NCI-H2227 (cell line): Measurements from ENCODE around the gene SPATS2L.
A peak's percentile ranks its signal among the peaks of the same experiment; 100 is the strongest.

Experiments used
- DNase-seq: peaks from one replicate; lab custom pipeline; 2025; ENCODE audit not compliant: unreplicated experiment; lab: John Stamatoyannopoulos, UW

Gene SPATS2L

DNA sequence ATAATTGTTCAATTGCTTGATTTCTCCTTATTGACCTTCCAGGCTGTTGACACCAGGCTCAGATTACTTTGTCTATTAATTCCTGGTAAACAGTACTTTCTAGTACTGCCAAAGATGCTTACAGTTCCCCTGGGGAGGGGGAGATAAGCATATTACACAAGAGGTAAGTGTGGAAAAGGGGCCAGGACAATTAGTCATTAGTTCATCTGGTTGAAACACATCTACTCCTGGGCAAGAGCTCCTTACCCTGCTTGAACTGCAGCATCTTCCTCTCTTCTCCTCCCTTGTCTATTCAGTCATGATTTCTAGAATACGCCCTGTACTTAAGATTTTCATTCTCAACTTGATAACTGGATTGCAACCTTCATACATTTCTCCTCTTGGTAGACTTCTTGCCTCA, 10.4 kb upstream of the SPATS2L start:
- no peak for DNase-seq

DNA sequence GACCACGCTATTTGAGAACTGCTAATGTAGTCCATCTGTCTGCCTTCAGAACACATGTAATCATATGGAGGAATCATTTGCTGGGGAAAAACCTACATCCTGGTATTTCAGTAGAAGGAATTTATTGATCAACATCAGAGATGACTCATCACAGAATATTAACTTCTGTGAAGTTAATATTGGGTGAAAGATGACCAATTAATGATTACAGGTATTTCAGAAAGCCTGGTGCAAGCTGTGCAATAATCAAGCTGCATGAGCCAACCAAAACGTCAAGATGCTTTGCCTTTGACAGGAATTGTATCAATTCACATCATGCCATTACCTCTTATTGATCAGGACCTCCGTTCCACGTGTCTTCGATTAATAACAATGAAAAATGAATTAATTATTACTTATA, 9.4 kb upstream of the SPATS2L start:
- no peak for DNase-seq

DNA sequence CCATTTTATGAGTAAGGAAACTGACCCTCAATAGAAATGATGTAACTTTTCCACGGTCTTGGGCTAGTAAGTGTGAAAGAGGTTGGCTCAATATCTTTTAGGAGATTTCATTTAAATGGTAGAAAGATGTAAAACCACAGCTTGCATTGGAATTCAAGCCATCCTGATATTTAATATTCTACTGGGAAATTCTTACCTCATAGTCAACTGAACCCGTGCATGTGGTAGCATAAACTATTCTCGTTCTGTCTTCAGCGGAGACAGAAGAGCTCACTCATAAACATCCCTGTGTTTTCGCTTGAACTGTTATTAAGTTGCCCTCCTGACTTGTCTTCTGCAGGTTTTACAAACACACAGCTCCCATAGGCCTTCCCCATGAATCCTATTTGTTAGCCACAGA, 8.5 kb upstream of the SPATS2L start:
- no peak for DNase-seq

DNA sequence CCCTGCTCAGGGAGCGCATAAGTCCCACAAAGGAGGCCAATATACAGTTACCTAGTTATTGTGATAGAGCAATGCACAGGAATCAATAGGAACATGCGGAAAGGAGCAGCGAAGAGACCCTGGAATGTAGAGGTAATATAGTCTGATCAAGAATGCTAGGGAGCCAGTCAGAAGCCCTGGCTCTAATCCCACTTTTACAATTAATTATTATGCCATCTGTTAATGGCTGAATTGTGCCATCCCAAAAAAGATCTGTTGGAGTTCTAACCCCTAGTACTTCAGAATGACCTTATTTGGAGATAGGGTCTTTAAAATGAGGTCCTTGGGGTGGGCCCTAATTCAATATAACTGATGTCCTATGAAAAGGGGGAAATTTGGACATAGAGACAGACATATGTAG, 7.7 kb upstream of the SPATS2L start:
- no peak for DNase-seq

DNA sequence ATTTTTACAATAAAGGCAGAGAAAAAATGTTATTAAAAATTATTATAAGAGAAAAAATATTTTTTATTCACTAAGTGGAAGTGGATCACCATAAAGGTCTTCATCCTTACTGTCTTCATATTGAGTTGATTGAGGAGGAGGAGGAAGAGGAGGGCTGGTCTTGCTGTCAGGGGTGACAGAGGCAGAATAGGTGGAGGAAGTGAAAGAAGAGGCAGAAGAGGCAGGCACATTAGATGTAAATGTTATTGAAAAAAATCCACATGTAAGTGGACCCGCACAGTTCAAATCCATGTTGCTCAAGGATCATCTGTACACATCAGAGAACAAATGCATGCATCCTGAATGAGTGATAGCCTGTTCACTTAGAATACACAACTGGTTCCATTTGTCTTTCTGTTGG, 6.4 kb upstream of the SPATS2L start:
- no peak for DNase-seq

DNA sequence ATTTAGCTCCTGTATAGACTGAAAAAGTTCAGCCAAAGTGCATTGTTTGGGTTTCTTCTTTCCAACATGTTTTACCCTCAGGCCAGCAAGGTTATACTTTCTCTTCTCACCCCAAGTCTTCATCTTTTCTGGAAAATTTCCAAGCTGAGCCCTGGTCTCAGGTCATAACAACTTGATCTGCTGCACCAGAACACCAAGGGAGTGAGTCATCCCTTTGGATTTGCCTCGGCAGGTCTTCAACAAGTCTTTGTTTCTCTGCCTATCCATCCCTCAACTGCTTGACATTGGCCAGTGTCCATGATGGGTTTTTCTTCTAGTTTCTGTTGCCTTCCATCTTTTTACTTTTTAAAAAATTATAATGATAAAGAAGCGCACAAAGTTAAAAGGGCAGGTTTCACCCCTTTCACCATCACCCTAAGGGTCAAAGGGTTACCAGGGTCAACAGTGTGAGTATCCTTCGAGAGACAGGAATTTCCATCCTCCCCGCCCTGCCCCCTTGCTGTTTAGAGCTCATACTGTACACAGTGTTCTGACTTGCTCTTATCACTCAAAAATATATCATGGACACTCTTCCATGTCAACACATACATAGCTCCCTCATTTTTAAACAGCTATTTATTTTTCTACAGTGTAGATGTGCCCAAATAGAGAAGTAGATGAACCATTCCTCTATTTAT, 5.7 kb upstream of the SPATS2L start:
- DNase-seq = no peak

DNA sequence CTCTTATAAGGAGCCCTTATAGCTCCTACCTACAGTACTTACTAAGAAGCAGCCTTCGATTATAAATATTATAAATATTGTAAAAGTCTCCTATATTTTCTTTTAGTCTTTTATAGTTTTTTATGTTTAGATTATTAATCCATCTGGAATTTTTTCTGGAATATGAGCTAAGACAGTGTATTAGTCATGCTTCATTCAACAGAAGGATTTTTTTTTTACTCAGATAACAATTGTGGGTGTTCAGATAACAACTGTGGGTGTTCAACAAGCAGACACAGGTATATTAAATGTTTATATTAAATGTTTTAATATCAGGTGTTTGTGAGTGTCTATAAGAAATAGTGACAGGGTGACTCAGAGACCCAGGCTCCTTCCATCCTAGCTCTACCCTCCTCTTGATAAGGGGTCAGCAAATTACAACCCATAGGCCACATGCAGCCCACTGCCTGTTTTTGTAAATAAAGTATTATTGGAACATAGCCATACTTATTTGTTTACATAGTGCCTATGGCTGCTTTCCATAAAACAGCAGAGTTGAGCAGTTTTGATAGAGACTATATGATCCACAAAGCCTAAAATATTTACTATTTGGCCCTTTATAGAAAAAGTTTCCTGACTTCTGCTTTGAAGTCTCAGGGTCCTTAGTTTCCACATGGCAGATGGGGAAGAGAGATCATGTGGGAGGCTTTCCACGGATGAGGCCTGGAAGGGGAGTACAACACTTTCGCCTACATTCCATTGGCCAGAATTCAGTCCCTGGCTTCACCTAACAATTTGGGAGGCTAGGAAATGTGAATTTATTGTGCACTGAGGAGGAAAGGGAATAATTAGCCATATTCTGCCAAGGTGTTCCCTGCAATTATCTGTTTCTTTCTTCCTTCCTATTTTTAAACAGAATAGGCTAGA, 4.3 kb upstream of the SPATS2L start:
- DNase-seq = no peak

DNA sequence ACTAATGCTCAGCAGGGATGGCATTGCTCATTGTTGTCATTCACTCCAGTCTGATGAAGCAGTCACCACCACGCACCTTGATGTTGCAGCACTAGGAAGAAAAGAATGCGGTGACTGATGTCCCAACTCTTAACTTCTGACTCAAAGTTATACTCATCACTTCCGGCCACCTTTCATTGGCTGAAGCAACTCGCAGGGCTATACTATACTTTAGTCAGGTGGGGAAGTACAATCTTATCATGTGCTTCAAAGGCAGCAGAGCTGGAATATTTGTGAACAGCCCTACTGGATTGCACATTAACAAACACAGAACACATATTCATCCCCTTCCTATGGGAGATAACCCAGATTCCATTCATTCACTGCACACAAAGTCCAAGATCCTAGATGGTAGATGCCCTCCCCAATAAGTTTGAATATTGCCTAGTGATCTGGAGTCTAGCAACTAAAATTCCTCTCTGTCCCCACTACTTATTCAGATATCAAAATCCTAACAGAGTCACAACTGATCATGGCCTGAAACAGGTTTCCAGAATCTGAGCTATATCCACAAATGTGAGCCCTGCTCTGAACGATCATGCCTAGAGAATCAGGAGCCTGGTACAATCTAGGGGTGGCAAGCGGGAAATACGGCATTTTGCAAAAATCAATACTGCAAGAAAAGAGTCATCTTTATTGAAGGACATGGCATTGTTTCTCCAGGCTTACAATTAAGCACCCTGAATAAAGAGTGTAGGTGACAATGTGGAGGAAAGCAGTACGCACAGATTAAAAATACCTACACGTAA, 3.4 kb upstream of the SPATS2L start:
- no peak for DNase-seq

DNA sequence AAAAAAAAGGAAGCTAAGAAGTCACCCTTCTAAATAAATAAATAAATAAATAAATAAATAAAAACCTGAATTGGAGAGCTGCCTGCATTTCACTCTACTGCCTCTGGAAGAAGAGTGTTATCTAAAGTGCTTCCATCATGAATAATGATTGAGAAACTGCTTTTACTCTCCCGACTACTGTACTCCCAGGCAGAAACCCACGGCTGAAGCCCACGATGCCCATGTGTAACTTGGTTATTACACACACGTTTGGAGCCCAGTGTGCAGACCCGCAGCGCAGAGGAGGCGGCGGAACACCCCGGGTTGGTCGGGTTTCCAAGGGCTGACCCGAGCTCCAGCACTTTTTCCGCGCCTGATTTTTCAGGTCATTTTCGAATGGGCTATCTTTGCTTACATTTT, 697 bp upstream of the SPATS2L start:
- DNase-seq = peak; percentile 71

DNA sequence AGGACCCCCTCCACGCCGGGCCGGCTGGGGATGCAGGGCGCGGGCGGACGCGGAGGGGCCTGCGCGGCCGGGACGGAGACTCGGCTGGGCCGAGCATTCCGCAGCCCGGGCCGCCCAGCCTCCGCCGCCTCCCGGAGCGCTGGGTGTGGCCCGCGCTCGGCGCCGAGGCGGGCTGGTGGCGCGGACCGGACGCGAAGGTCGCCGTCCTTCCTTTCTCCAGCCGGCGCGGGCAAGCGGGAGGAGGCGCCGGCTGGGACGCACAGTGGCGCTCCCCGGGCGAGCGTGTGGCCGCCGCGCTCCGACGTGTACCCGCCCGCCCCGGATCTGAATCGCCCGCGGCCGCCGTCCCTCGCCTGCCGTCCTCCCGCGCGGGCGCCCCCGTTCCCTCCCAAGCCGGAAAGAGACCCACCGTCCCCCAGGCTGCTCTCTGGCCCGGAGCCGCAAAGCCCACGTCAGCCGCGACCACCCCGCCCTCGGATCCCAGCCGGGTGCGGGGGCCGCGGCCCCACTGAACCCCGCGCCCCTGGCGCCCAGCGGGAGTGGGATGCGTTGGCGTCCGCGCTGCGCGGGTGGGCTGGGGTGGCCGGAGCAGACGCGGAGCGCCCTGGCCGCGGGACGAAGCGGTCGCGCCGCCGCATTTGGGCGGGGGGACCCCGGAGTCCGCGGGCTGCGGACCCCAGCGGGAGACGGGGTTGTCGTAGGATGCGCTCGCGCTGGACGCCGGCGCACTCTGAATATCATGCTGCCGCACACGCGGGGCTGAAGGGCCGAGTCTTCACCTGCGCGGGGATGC, 634 bp downstream of the SPATS2L start:
- peak; percentile 78 for DNase-seq

DNA sequence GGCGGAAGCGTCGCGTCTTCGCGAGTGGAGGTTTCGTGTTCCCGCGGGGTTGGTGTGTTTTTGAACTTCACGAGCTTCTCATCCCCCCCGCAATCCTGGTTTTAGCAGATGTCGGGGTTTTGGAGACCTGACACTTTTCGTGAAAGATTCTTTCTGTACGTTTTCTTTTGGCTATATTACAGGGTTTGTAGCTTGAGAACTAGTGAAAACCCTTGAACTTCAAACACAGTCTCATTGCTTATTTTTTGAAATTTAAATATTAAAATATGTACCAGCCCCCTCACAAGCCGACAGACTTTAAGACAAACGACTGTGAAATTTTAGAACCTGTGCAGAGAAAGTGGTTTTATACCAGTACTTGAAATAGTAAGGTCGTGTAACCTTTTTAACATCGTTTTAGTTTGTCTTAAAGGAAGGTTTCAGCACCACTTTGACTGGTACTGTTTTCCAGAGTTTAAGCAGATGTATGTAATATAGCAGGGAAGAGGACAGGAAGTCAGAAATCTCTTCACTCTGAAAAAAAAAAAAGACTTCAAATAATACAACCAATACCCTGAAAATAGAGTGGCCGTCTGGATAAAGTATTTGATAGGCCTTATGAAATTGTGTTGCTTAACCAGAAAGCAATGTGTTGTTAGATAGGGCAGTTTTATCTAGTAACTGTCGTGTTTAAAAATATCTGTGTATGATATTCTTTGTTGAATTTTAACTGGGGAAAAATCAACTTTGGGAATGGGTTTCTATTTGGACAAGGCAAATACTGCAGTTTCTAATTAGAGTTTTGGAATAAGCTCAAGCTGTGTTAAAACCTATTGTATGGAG, 1.4 kb downstream of the SPATS2L start:
- DNase-seq = no peak

DNA sequence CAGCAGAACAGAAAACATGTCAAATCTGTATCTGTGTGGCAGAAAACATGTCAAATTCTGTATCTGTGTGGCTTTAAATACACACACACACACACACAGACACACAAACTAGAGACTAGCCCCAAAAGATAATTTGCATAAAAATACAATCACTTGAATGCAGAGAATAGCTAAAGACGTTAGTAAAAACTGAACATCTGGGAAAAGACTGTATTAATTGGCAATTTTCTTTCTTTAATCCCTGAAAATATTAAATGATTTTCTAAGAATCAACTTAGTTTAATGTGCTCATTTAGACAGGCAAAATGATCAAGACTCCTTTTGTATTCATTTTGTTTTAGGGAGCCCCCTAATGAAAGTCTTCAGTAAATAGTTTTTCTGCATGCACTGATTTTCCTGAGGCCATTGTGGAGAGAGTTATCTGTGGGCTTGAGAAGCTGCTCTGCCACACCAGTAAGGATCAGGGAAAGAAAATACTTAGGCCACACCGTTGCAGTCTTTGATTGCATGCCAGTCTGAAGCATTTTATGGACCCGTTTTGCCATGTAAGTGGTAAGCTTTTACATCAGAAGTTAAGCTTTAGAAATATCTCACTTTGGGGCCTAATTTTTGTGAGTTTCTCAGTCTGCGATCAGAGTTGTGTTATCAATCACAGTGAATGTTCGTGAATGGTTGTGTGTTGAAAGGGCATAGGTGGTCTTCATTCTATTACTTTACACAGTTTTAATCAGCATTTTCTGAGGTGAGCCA, 2.2 kb downstream of the SPATS2L start:
- peak; percentile 13 for DNase-seq

DNA sequence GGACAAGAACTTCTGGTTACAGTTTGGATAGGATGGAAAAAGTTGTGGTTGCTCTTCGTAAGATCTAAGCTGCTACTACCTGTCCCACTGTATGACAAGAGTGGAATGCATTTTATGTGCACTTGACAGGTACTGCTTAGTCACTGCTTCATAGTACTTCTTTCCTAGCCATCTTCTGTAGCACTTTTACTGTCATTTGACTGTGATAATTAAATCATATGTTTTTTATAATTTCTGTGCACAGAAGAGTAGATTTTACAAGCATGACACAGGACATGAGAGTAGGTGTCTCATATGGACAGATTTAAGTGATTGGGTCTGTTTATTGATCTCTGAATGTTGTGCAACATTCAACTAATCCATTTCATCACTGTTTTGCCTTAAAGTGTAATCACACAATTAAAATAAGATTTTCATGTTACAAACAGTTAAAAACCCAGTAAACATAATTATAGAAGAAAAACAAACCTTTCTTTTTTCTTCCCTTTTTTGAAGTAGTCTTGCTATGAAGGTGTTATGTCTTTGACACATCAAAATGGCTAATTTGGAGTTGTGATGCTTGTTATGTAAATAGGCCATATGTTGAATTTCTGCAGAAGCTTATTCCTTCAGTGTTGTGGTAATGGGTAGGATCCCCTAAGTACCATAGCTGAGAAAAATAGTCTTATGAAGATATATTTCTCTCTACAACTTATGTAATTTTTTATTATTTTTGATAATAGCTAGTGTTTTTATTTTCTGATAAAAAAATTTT, 3.0 kb downstream of the SPATS2L start:
- DNase-seq = no peak

DNA sequence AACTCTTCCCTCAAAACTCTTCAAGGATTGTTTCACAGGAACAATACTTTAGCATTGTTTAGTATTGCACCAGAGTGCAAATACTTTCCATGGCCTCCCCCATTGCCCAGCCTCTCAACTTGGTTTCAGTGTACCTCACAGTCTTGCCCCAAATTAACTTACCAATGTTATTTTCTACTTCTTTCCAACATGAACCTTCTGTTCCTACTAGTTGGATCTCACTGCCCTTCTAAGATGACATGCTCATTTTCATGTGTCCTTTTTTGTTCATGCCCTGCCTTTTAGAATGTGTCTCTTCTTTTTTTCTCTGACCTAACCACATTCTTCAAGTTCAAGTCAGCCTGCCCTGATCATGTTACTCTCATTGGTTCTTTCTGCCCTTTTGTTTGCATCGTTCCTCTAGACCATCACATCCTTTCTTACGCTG, 4.1 kb downstream of the SPATS2L start:
- no peak for DNase-seq

DNA sequence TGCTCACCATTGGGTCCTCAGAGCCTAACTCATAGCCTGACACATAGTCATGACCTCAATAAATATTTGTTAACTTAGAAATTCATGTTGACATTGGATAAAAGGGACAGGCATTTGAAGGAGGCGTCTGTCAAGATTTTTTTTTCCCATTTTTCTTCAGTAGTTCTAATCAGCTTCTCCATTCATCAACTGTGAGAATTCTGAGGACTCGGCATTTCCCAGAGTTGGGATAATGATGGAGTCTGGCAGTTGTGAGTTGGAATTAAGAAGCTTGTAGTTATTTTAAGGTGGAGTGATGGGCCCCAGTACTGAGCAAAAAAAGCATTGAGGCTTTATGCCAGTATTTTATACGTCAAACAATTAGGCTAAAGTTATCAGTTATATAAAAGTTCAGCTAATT, 4.6 kb downstream of the SPATS2L start:
- DNase-seq = no peak

DNA sequence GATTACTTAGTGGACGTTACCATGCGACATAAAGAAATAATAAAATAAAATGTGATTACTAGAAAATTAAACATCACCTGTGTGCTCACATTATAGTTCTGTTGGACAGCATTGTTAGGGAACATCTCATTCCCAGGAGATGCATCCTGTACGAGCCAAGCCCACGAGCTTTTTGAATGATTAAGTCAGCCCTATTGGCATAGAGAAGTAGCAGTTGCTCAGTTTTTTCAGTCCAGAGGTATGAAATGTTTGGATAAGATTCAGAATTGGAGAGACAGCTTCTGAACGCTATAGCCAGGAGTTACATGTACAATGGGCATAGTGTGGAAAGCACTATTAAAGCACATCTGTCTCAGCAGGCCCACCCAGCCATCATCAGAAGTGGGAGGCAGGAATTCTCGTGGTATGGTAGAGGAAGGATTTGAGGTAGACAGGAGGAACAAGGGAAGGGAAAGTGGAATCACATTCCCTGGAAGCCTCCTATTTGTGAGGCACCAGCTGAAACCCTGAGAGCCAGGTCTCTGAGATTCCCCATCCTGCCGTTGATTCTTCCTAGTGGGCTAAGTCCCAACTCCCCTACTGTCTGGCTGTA, 8.6 kb downstream of the SPATS2L start:
- DNase-seq = no peak

DNA sequence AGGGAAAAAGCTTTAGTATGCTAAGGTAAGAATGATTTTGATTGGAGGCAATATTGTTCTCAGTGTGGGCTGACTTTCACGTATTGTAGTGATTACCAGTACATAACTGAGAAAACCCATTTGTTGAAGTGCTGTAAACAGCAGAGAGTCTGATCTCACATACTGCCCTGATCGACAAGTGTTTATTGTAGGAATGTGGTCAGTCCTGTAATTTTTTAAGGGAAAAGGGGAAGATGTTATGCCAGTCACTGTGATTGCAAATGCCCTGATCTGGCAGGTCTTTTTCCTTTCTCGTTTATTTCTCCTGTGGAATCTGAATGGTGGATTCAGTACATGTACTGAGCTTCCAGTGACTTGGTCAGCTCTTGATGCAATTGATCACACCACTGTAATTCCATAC, 11.5 kb downstream of the SPATS2L start:
- no peak for DNase-seq

DNA sequence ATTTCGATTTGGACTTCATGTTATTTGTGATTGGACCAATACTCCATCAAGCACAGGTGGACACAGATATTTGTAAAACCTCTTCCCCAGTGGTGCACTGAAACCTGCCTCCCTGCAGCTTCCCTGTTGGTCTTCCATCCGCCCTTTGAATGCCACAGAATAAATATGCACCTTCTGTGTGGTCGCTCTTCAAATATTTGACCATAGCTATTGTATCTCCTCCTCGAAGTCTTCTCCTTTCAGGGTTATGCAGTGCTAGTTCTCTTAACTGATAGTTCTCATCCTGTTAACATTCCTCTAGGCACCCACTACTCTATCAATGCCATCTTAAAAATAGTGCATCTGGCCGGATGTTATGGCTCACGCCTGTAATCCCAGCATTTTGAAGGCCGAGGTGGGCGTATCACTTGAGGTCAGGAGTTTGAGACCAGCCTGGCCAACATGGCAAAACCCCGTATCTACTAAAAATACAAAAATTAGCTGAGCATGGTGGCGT, 12.5 kb downstream of the SPATS2L start:
- no peak for DNase-seq
